HG03457 (cell line): Measurements from ENCODE around the gene PDGFC.
"Not testable (repeated sequence)": the region's sequence is repeated elsewhere in the genome, so short reads cannot be mapped to it uniquely, and the experiment has no call there.

ENCODE experiments used
- ATAC-seq: cut with Tn5 transposase; IDR thresholded peaks from one replicate; pipeline ENCODE4 v1.9.1; 2021; ENCODE audit warnings: moderate number of reproducible peaks; ENCODE audit not compliant: unreplicated experiment

PDGFC gene

GRCh38 chr4:156953001-156953400 is 18.6 kb downstream of the PDGFC start:
- no peak for ATAC-seq

GRCh38 chr4:156952078-156952759 is 19.4 kb downstream of the PDGFC start:
- no peak for ATAC-seq

GRCh38 chr4:156950948-156951347 is 20.7 kb downstream of the PDGFC start:
- ATAC-seq, result no peak

DNA sequence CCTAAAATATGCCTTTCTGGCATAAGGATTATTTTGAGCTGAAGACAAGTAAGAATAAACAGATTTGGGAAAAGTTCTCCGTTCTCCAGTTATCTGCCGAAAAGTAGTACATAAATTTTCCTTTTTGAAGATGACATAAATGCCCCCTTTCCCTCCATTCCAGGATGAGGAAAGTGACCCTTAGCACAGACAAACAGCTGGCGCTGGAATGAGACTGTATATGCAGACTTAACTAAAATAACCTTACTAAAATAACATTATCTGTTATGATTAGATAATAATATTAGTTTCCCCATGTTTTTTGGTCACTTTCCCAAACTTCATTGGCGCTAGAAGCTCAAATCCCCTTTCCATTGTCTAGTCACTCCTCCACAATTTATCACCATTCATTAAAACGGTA is 21.5 kb downstream of the PDGFC start:
- no peak for ATAC-seq

- ATAC-seq, result no peak
Observed at GRCh38 chr4:156949373-156949814, 22.2 kb downstream of the PDGFC start.

DNA sequence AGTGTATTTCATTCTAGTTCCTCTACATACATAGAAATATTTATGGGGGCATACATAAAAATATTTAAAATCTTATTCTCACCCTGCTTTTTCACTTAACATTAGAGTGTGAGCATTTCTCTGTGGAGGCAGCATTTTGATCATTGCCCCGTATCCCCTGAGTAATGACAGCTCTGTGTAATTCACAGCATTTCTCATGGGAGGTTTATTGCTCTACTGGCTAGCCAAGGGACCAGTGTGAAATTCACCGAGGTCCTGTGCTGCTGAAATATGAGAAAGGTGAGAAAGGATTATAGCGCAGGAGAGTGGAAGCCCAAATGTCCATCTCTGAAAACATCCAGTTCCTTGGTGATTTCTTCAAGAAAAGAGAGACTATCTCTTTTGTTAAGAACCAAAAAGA is 22.9 kb downstream of the PDGFC start:
- ATAC-seq, result no peak

DNA sequence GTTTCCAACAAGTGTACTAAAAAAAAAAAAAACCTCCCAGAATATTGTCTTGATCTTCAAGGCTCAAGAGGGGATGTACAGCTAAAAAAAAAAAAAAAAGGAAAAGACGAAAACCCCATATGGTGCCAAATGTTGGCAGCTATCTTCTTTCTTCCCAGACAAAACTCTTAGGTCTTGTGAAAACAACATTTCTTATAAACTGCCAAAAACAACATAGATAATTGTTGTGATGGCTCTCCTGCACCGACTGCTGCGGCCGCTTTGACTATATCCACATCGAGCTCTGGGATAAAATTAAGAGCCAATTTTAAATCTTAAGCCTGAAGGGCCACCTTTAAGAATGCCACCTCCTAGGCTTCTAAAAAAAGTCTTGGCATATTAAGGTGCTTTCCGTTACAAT is 23.5 kb downstream of the PDGFC start:
- ATAC-seq, result no peak

GRCh38 chr4:156946516-156947424 is 24.8 kb downstream of the PDGFC start:
- no peak for ATAC-seq

- no peak for ATAC-seq
Observed at GRCh38 chr4:156945532-156945931, 26.1 kb downstream of the PDGFC start.

- ATAC-seq, result no peak
Observed at GRCh38 chr4:156942991-156943390, 28.6 kb downstream of the PDGFC start.

DNA sequence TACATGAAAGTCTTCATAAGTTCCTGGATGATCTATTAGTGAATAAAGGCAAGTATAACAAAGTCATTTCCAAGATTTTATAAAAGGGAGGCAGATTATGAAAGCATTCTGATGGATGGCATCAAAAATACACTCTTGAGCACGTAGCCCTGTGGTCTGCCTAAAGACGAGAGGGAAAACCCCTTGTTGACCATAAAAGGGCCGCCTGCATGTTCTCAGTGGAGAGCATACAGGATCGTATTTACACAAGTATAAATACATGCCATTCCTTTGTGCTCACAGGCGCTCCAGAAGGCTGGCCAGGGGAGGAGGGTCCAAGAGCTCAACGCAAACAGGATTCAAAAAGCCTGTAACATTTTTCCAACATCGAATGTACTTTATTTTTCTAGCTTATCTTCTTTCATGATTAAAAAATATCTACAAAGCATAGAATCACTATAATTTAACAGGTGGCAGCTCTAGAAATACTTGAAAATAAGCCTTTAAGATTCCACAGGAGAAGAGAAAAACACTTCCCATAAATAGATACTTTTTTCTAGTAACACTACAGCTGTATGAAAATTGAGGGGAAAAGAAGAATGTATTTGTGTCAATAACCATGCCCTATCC is 29.6 kb downstream of the PDGFC start:
- ATAC-seq, result no peak

- no peak for ATAC-seq
Observed at GRCh38 chr4:156939801-156940200, 31.8 kb downstream of the PDGFC start.

DNA sequence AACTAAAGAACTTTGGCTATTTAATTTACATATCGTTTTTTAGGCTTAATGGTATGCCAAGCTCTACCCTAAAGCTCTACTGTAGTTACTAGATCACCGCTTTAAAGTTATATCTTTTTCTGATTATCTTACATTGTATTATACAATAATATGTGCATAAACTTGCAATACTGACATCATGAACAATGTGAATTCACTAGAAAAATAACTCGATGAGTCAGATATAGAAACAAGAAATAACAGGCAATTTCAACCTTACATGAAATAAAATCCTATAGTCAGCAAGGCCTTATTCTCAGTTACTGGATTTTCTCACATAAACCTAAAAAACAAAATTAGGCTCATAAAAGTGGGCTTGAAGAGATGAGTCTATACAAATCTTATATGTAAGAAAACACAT is 32.5 kb downstream of the PDGFC start:
- ATAC-seq, result no peak

DNA sequence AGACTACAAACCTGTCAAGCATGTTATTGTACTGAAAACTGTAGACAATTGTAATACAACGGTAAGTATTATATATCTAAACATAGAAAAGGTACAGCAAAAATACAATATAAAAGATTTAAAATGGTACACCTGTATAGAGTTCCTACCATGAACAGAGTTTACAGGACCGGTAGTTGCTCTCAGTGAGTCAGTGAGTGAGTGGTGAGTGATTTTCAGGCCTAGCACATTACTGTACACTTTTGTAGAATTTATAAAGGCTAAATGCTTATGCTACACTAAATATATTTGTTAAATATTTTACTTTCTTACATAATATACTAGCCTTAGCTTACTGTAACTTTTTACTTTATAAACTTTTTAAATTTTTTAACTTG is 37.4 kb downstream of the PDGFC start:
- no peak for ATAC-seq

- no peak for ATAC-seq
Observed at GRCh38 chr4:156933633-156934258, 37.9 kb downstream of the PDGFC start.

DNA sequence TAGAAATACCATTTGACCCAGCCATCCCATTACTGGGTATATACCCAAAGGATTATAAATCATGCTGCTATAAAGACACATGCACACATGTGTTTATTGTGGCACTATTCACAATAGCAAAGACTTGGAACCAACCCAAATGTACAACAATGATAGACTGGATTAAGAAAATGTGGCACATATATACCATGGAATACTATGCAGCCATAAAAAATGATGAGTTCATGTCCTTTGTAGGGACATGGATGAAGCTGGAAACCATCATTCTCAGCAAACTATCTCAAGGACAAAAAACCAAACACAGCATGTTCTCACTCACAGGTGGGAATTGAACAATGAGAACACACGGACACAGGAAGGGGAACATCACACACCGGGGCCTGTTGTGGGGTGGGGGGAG is 39.2 kb downstream of the PDGFC start:
- ATAC-seq, result not testable (repeated sequence)

GRCh38 chr4:156931267-156931666 is 40.3 kb downstream of the PDGFC start:
- no peak for ATAC-seq

DNA sequence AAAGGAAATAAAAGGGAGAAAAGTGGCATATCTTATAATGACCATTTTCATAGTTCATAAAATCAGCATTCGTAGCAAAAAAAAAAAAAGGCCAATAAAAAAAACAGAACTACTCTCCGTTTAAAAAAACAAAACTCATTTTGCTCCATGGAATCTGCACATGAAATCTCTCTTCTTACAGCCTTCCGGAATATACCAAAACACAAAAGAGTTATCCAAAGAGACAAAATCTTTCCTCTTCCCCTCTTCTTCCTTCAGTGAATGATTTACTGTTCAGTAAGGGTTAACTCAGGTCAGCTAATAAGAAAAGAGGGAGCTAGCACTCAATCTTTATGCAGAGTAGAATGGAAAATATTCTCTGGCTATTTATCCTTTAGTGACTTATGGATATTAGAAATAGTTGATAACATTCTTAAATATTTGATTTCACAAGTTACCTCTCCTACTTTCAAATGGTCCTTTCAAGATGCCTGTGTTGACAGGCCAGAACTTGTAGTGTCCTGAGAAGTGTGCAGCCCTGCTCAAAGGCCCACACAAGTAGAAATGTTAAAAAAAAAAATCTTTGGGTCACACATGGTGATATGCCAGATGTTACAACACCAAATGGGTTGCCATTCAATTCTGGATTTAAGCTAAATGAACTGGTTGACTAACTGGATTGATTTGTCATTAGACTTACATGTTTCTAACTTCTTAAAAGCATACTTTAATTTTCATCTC is 42.1 kb downstream of the PDGFC start:
- ATAC-seq, result no peak

GRCh38 chr4:156924774-156925315 is 46.8 kb downstream of the PDGFC start:
- no peak for ATAC-seq

GRCh38 chr4:156923525-156923924 is 48.1 kb downstream of the PDGFC start:
- no peak for ATAC-seq
